ENCODE results near the gene PGM5. TPM values are rescaled to one million over a fixed set of nuclear protein-coding genes. Genes with fewer than 3 reads are reported as not detected.

The PGM5 gene
- total and polyA plus RNA-seq, 2 of the 8 experiments (the other 6 are each of a cell fraction or from before 2014, with no cell fraction given), result not detected

- no peak for DNase-seq (ENCODE audit: low read depth in 1 of 2, low spot score in 2 of 2)
- no peaks in the 10 kb centered on the region for H3K23me2 ChIP-seq (ENCODE audit: low read depth, low read length)
- no peak overlapping the region for H3K14ac ChIP-seq (ENCODE audit: insufficient read length)
- no peak overlapping the region for H2BK15ac ChIP-seq (ENCODE audit: low read length)
- H2AK5ac ChIP-seq (ENCODE audit: low read depth, low read length), result no peak overlapping the region
- H3K23ac ChIP-seq (ENCODE audit: insufficient read length), result no peak overlapping the region
- no peaks in the 10 kb centered on the region for H3K79me1 ChIP-seq (ENCODE audit: low read depth, low read length)
- CTCF ChIA-PET (ENCODE audit: partially characterized antibody), result interaction anchor here (0.8 kb wide), 1 partner anchor 15 kb away, joined by 3 read pairs; no protein-coding TSS in a partner anchor
- H3K79me2 ChIP-seq (ENCODE audit: control insufficient read depth in 1 of 2, insufficient read depth in 2 of 2, low read length in 2 of 2), result no peaks in the 10 kb centered on the region
- peaks cover 0 to 3% (median 0%) of the 10 kb centered on the region in 4 experiments; a peak in 3 of 7 replicates for H3K27me3 ChIP-seq (replicated peaks in 1 of 4; ENCODE audit: control insufficient read depth in 3 of 4, extremely low read depth in 1 of 4, insufficient read depth in 3 of 4, low read length in 3 of 4)
- no peak overlapping the region for H2AFZ ChIP-seq (ENCODE audit: low read length)
- H4K8ac ChIP-seq (ENCODE audit: extremely low read depth, insufficient read depth, low read length), result no peak overlapping the region
- no peak overlapping the region for H4K5ac ChIP-seq (ENCODE audit: insufficient read length, low read depth, low read length)
- no peak overlapping the region for H2BK12ac ChIP-seq (ENCODE audit: low read depth, low read length)
- no peak overlapping the region for H2BK120ac ChIP-seq (replicated peaks; ENCODE audit: low read depth, low read length)
- no peak overlapping the region for H3K4me2 ChIP-seq (ENCODE audit: insufficient read depth in 1 of 2, low read depth in 2 of 2, low read length in 2 of 2)
- no peak for FAIRE-seq
- WGBS, 2 experiments (ENCODE audit: extremely low coverage in 1 of 2, insufficient coverage in 1 of 2, insufficient read length in 1 of 2, insufficient replicate concordance in 2 of 2, low coverage in 1 of 2, low lambda C conversion rate in 2 of 2, missing lambda C conversion rate in 1 of 2), result 68% methylated on average over 4 of the region's 4 CpGs; no CpG with 5 or more reads in 1 of the 2 experiments
- peaks cover 0 to 4% of the 10 kb centered on the region in 2 experiments; a peak in 2 of 4 replicates for H3K9me3 ChIP-seq (ENCODE audit: insufficient read depth in 2 of 2, low read depth in 1 of 2, low read length in 1 of 2)
- H3K4me1 ChIP-seq (replicated peaks in 1 of 4; ENCODE audit: control insufficient read depth in 3 of 4, insufficient read depth in 4 of 4, low read length in 3 of 4), result no peaks in the 10 kb centered on the region
- no peaks in the 10 kb centered on the region for H4K20me1 ChIP-seq (replicated peaks in 1 of 2; ENCODE audit: control insufficient read depth in 1 of 2, insufficient read depth in 2 of 2, low read length in 2 of 2)
- H3K4ac ChIP-seq (replicated peaks; ENCODE audit: insufficient read length, low read depth, low read length), result no peak overlapping the region
- H2BK20ac ChIP-seq (ENCODE audit: low read length), result no peak overlapping the region
- no peak overlapping the region for H4K91ac ChIP-seq (replicated peaks; ENCODE audit: insufficient read length, low read length)
- no peak overlapping the region for H3K56ac ChIP-seq (replicated peaks; ENCODE audit: insufficient read length, low read depth, low read length)
- no peak overlapping the region for H3K27ac ChIP-seq (ENCODE audit: low read depth, low read length)
- H2BK5ac ChIP-seq (ENCODE audit: low read depth, low read length), result no peak overlapping the region
- no peak overlapping the region for H3K4me3 ChIP-seq (ENCODE audit: extremely low read depth in 1 of 4, insufficient read depth in 2 of 4, low read depth in 3 of 4, low read length in 4 of 4)
- no peaks in the 10 kb centered on the region for H3K36me3 ChIP-seq (ENCODE audit: control insufficient read depth in 2 of 4, insufficient read depth in 4 of 4, low read length in 3 of 4)
- H3K9ac ChIP-seq (replicated peaks in 1 of 4; ENCODE audit: extremely low read depth in 1 of 4, low read depth in 3 of 4, low read length in 3 of 4), result no peak overlapping the region
- no peak overlapping the region for H3K18ac ChIP-seq (ENCODE audit: extremely low read depth, low read length)
- POLR2A ChIA-PET (ENCODE audit: partially characterized antibody), result no interaction called here
- TF ChIP-seq SIRT6 (IDR thresholded peaks at IDR 0.05; ENCODE audit: low read length) (no peak), CREB1 (IDR thresholded peaks at IDR 0.05) (no peak), CHD1 (IDR thresholded peaks at IDR 0.05; ENCODE audit: low read depth, low read length) (no peak), MAFK (IDR thresholded peaks at IDR 0.05; ENCODE audit: low read depth, low read length) (no peak), PHF8 (conservative IDR thresholded peaks at IDR 0.05; ENCODE audit: low read depth, low read length) (no peak), HDAC2 (IDR thresholded peaks at IDR 0.05; ENCODE audit: borderline replicate concordance in 1 of 2, low read depth in 2 of 2, low read length in 2 of 2) (no peak)
Observed at GRCh38 chr9:68522131-68522530, 165.7 kb downstream of the PGM5 start.
